Activated naive CD8-positive, alpha-beta T cell treated with anti-CD3 and anti-CD28 coated beads, Interleukin-2, amount 10 ng/mL, durations not matched to agents 7 days and 5 days (primary cell): ENCODE results near the gene CLUH. TPM values are rescaled to one million over a fixed set of nuclear protein-coding genes. Genes with fewer than 3 reads are reported as not detected.

ENCODE experiments used
- microRNA-seq: library from miRNA; unstranded; fragments of <30 nt; microRNA quantifications from one replicate; pipeline ENCODE4 v1.2.0, GENCODE V29; 2022
- total RNA-seq, 2 experiments: library from RNA; stranded (reverse); gene quantifications; one replicate each; pipeline ENCODE4 v1.2.3, GENCODE V29; 2021

CLUH gene
- total RNA-seq, 2 experiments from 2014 or later, result 46.2 to 48.7 TPM

Small RNAs within 50 kb of the gene (microRNA-seq; reads per million reads assigned to microRNA genes)
- gene MIR1253 (not detected), gene MIR6776 (not detected)

Other genes with a start within 250 kb of the CLUH start
- gene METTL16, start 199.9 kb downstream of the CLUH start, total RNA-seq, result 10 to 100 TPM; 32.2 to 36.6 TPM
- gene PAFAH1B1, start 118.1 kb downstream of the CLUH start, total RNA-seq, result 100 to 1,000 TPM; 151 to 171 TPM
- gene CCDC92B, start 37.9 kb upstream of the CLUH start, total RNA-seq, result under 1 TPM; 0.08 to 0.09 TPM
- gene RAP1GAP2, start 84.7 kb upstream of the CLUH start, total RNA-seq, result 1 to 10 TPM; 4.0 to 4.8 TPM